Upper lobe of left lung (tissue), 4 donors: ENCODE measurements around the gene KDM4E.

ENCODE experiments used
- CTCF ChIP-seq, 6 experiments: fragments of 450-650 bp in 4 of 6; fragments of 200-600 bp in 2 of 6; sonication (generic) in 2 of 6; IDR thresholded peaks; one replicate each; pipeline ENCODE4 v1.5.1; 2016 to 2019; ENCODE audit warnings: antibody characterized with exemption in 6 of 6
- EP300 ChIP-seq, 4 donors: sonication (generic); formaldehyde crosslinking; IDR thresholded peaks; one replicate each; pipeline ENCODE4 v1.5.1; 2017; ENCODE audit warnings: antibody characterized with exemption in 4 of 4, control low read depth in 2 of 4
- POLR2A ChIP-seq, 4 donors: fragments of 450-650 bp; IDR thresholded peaks; one replicate each; pipeline ENCODE4 v1.5.1; 2016 to 2017; ENCODE audit warnings: antibody characterized with exemption in 4 of 4, mild to moderate bottlenecking in 2 of 4
- POLR2AphosphoS5 ChIP-seq, 2 donors: sonication (generic); formaldehyde crosslinking; IDR thresholded peaks; one replicate each; pipeline ENCODE4 v1.5.1; 2017; ENCODE audit warnings: antibody characterized with exemption in 2 of 2

DNA sequence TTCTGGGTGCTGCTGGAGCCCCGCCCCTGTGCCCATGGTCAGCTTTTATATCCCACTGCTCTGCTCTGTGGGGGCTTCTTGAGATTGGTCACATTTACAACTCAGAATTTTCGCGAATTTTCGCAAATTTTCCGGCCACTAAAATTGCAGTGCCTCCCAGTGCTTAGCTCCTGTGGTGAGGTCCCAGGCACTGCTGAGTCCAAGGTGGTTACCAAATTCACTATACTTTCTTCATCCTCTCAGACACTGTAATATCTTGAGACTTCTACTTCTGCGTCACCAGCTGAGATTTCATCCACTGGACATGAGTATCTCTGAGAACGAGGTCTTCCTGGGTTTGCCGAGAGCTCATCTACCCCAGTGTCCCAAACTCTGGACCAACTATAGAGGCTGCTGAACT lies 32.9 kb downstream of the KDM4E start:
- TF ChIP-seq CTCF (IDR thresholded peaks at IDR 0.05) (no peak), POLR2AphosphoS5 (IDR thresholded peaks at IDR 0.05) (no peak), POLR2A (IDR thresholded peaks at IDR 0.05) (no peak), EP300 (IDR thresholded peaks at IDR 0.05) (no peak)
